ENCODE data around the gene MAP1LC3A.

GRCh38 chr20:34585019-34585418 lies 26.5 kb downstream of the MAP1LC3A start:
- TF ChIP-seq CREB5 (CRISPR knock-in tag; IDR thresholded peaks at IDR 0.05; ENCODE audit: low read depth) (no peak), ZFP30 (CRISPR knock-in tag; IDR thresholded peaks at IDR 0.05) (no peak), PATZ1 (CRISPR knock-in tag; IDR thresholded peaks at IDR 0.05; ENCODE audit: borderline replicate concordance) (no peak), RARB (CRISPR knock-in tag; IDR thresholded peaks at IDR 0.05) (no peak), SNAI2 (CRISPR knock-in tag; IDR thresholded peaks at IDR 0.05) (no peak), ISL1 (CRISPR knock-in tag; IDR thresholded peaks at IDR 0.05) (no peak), POU6F1 (CRISPR knock-in tag; IDR thresholded peaks at IDR 0.05; ENCODE audit: borderline replicate concordance, low read depth) (no peak), ARNTL (CRISPR knock-in tag; IDR thresholded peaks at IDR 0.05; ENCODE audit: borderline replicate concordance, low read depth) (no peak), ZFP3 (CRISPR knock-in tag; IDR thresholded peaks at IDR 0.05) (no peak), BACH2 (CRISPR knock-in tag; IDR thresholded peaks at IDR 0.05; ENCODE audit: borderline replicate concordance) (no peak), TCF4 (CRISPR knock-in tag; IDR thresholded peaks at IDR 0.05; ENCODE audit: borderline replicate concordance) (no peak), ESRRG (CRISPR knock-in tag; IDR thresholded peaks at IDR 0.05) (no peak), ZNF70 (CRISPR knock-in tag; IDR thresholded peaks at IDR 0.05) (no peak)
